Tibial nerve (tissue), 4 donors: ENCODE data around the gene EHD2. TPM values are rescaled to one million over a fixed set of nuclear protein-coding genes. Genes with fewer than 3 reads are reported as not detected.
"Not testable (repeated sequence)": the region's sequence is repeated elsewhere in the genome, so short reads cannot be mapped to it uniquely, and the experiment has no call there.

Experiments used
- DNase-seq, 2 donors: peaks; one replicate each; pipeline ENCODE4 v3.0.0-alpha.2; 2019; ENCODE audit warnings: low spot score in 2 of 2
- H3K27ac ChIP-seq, 4 donors: fragments of 200-600 bp; sonication (generic) in 3 of 4; one replicate each; pipeline ENCODE4 v1.5.1; 2017 to 2019; ENCODE audit warnings: mild to moderate bottlenecking in 1 of 4
- H3K27me3 ChIP-seq, 2 donors: fragments of 200-600 bp; sonication (generic) in 1 of 2; one replicate each; pipeline versions ENCODE4 v1.5.1 to v1.6.0; 2017 to 2019
- H3K36me3 ChIP-seq, 3 donors: fragments of 200-600 bp; sonication (generic); one replicate each; pipeline ENCODE4 v1.5.1; 2018 to 2019
- H3K4me1 ChIP-seq, 4 donors: fragments of 200-600 bp; sonication (generic) in 3 of 4; one replicate each; pipeline ENCODE4 v1.5.1; 2017 to 2019
- H3K4me3 ChIP-seq, 4 donors: fragments of 200-600 bp; sonication (generic) in 3 of 4; one replicate each; pipeline ENCODE4 v1.5.1; 2017 to 2019; ENCODE audit warnings: mild to moderate bottlenecking in 1 of 4, moderate library complexity in 1 of 4
- H3K9me3 ChIP-seq, 4 donors: fragments of 200-600 bp; sonication (generic) in 3 of 4; one replicate each; pipeline ENCODE4 v1.5.1; 2017 to 2019
- EP300 ChIP-seq, 2 donors: sonication (generic); formaldehyde crosslinking; IDR thresholded peaks; one replicate each; pipeline ENCODE4 v1.6.1; 2017; ENCODE audit warnings: antibody characterized with exemption in 2 of 2, mild to moderate bottlenecking in 1 of 2
- POLR2A ChIP-seq, 2 donors: fragments of 450-650 bp; IDR thresholded peaks; one replicate each; pipeline ENCODE4 v1.6.1; 2017; ENCODE audit warnings: antibody characterized with exemption in 2 of 2, mild to moderate bottlenecking in 2 of 2, moderate library complexity in 2 of 2
- WGBS, 2 donors: methylation state at CpG; one replicate each; pipeline ENCODE4 v1.1.5; 2018; 5-methylcytosine and 5-hydroxymethylcytosine counted together
- total RNA-seq, 4 donors: library from RNA; depleted of rRNA; stranded (reverse); fragments of >200 nt; gene quantifications; one replicate each; pipeline ENCODE4 v1.1.0, GENCODE V29; 2016
- TF ChIP-seq, protein P1 (sequence below), 5 experiments: fragments of 200-600 bp in 3 of 5; fragments of 450-650 bp in 2 of 5; sonication (generic) in 3 of 5; IDR thresholded peaks; one replicate each; pipeline ENCODE4 v1.5.1; 2016 to 2019; ENCODE audit warnings: antibody characterized with exemption in 5 of 5, mild to moderate bottlenecking in 3 of 5, moderate library complexity in 2 of 5

The EHD2 gene
- total RNA-seq, 4 donors from 2014 or later = 128 to 196 (median 159) TPM

DNA sequence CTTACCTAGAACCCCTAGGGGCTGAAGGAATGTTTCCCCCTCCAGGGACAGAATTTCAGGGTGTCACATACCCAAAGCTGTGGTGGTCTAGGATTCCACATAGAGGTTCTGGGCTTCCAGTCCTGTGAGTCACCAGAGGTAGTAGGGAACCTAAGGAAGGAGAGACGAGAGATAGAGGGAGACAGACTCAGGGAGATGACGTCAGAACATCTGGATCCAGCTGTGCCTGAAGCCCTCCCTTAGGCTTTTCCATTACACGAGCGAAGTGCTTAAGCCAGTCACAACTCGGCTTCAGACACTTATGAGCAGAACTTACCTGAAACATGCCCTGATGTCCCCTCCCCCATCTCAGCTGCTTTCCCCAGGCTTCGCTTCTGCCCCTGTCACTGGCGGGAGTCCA, 53.4 kb downstream of the EHD2 start:
- TF ChIP-seq POLR2A (IDR thresholded peaks at IDR 0.05) (no peak), EP300 (IDR thresholded peaks at IDR 0.05) (no peak)
- TF ChIP-seq, protein P1, sequence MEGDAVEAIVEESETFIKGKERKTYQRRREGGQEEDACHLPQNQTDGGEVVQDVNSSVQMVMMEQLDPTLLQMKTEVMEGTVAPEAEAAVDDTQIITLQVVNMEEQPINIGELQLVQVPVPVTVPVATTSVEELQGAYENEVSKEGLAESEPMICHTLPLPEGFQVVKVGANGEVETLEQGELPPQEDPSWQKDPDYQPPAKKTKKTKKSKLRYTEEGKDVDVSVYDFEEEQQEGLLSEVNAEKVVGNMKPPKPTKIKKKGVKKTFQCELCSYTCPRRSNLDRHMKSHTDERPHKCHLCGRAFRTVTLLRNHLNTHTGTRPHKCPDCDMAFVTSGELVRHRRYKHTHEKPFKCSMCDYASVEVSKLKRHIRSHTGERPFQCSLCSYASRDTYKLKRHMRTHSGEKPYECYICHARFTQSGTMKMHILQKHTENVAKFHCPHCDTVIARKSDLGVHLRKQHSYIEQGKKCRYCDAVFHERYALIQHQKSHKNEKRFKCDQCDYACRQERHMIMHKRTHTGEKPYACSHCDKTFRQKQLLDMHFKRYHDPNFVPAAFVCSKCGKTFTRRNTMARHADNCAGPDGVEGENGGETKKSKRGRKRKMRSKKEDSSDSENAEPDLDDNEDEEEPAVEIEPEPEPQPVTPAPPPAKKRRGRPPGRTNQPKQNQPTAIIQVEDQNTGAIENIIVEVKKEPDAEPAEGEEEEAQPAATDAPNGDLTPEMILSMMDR (IDR thresholded peaks at IDR 0.05) = no peak
- 90 to 93% methylated on average over 7 of the region's 7 CpGs for WGBS, 2 donors

DNA sequence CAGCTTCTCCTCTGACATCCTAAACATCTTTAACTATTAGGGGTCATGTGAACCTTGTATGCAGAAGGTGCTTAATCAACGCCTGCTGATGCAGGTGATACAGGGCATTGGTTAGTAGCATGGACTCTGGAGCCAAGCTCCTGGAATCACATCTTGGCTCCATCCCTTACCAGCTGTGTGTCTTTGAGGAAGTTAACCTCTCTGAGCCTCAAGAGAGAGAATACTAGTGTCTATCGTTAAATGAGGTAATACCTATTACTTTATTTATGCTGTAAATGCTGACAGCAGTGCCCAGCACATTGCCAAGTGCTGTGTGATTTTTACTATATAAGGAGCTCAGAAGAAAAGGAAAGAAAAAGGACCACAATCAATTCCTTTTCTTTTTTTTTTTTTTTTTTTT, 54.1 kb downstream of the EHD2 start:
- Histone ChIP-seq H3K27ac (no peak overlapping the region), H3K4me3 (no peak overlapping the region), H3K9me3 (no peaks in the 10 kb centered on the region), H3K4me1 (peaks cover 0 to 18% (median 2%) of the 10 kb centered on the region in 4 donors), H3K36me3 (no peaks in the 10 kb centered on the region), H3K27me3 (no peaks in the 10 kb centered on the region)
- WGBS, 2 donors = 61 to 79% methylated on average over 2 of the region's 2 CpGs
- no peak for DNase-seq
- TF ChIP-seq, protein P1 (IDR thresholded peaks at IDR 0.05) = no peak
- TF ChIP-seq POLR2A (IDR thresholded peaks at IDR 0.05) (no peak), EP300 (IDR thresholded peaks at IDR 0.05) (no peak)

More for the DNA sequence above, 53.4 kb downstream of the EHD2 start:
- H3K27me3 ChIP-seq = no peaks in the 10 kb centered on the region
- no peak for DNase-seq
- no peaks in the 10 kb centered on the region for H3K9me3 ChIP-seq
- no peaks in the 10 kb centered on the region for H3K36me3 ChIP-seq
- H3K27ac ChIP-seq = peak overlapping the region in 1 of 4 donors; percentile 51
- no peak overlapping the region for H3K4me3 ChIP-seq
- peaks cover 0 to 18% (median 2%) of the 10 kb centered on the region in 4 donors for H3K4me1 ChIP-seq

DNA sequence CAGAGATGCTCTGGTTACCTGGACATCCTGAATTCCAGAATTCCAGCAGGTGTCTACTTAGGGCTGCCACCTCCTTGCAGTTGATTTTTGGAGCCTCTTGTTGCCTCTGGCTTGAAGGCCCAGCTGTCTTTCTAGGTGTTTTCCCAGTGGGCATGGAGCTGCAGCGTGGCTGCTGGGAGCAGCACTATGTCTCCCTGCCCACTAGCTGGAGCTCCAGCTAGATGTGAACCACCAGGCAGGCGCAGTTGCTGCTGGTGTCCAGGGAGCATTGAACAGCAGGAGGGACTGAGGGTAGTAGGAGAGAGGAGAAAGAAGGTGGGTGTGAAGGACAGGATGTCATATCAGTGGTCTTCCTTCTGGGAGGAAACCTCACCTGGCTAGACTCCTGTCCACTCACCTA, 55.4 kb downstream of the EHD2 start:
- DNase-seq = no peak
- H3K36me3 ChIP-seq = no peaks in the 10 kb centered on the region
- TF ChIP-seq EP300 (IDR thresholded peaks at IDR 0.05) = no peak
- TF ChIP-seq, protein P1 (IDR thresholded peaks at IDR 0.05) = no peak
- TF ChIP-seq POLR2A (IDR thresholded peaks at IDR 0.05) = no peak
- 71 to 94% methylated on average over 2 of the region's 2 CpGs for WGBS, 2 donors
- H3K4me3 ChIP-seq = no peak overlapping the region
- H3K9me3 ChIP-seq = no peaks in the 10 kb centered on the region
- H3K4me1 ChIP-seq = peaks cover 0 to 15% (median 2%) of the 10 kb centered on the region in 4 donors
- no peaks in the 10 kb centered on the region for H3K27me3 ChIP-seq
- H3K27ac ChIP-seq = no peak overlapping the region

DNA sequence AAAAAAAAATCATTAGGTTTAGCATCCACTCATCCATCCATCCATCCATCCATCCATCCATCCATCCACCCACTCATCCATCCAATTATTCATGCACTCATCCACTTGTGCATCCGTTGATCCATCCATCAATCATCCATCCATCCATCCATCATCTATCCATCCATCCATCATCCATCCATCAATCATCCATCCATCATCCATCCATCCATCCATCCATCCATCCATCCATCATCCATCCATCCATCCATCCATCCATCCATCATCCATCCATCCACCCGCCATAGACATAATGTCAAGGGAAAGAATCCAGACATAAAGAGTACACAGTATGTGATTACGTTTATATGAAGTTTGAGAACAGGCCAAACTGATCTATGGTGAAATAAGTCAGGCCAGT, 56.3 kb downstream of the EHD2 start:
- no peaks in the 10 kb centered on the region for H3K9me3 ChIP-seq
- no peak for TF ChIP-seq POLR2A (IDR thresholded peaks at IDR 0.05)
- TF ChIP-seq, protein P1 (IDR thresholded peaks at IDR 0.05) = no peak
- no peak for TF ChIP-seq EP300 (IDR thresholded peaks at IDR 0.05)
- H3K4me3 ChIP-seq = no peak overlapping the region
- 89 to 91% methylated on average over 3 of the region's 3 CpGs for WGBS, 2 donors
- no peak for DNase-seq
- H3K27ac ChIP-seq = no peak overlapping the region
- no peaks in the 10 kb centered on the region for H3K36me3 ChIP-seq
- no peaks in the 10 kb centered on the region for H3K27me3 ChIP-seq
- H3K4me1 ChIP-seq = peaks cover 0 to 24% (median 2%) of the 10 kb centered on the region in 4 donors

DNA sequence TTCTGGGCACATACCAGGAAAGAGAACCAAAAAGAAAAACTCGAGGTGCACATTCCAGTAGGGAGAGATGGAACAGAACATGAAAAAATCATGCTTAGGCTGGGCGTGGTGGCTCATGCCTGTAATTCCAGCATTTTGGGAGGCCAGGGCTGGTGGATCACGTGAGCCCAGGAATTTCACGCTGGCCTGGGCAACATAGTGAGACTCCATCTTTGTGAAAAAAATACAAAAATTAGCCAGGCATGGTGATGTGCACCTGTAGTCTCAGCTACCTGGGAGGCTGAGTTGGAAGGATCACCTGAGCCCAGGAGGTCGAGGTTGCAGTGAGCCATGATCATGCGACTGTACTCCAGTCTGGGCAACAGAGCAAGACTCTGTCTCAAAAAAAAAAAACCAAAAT, 58.1 kb downstream of the EHD2 start:
- 80 to 84% methylated on average over 6 of the region's 6 CpGs for WGBS, 2 donors
- Histone ChIP-seq H3K4me1 (peaks cover 0 to 16% (median 0%) of the 10 kb centered on the region in 4 donors), H3K27ac (peak overlapping the region in 2 of 4 donors; percentile 61 to 65)
- not testable (repeated sequence) for H3K9me3 ChIP-seq, H3K27me3 ChIP-seq, H3K36me3 ChIP-seq, H3K4me3 ChIP-seq, DNase-seq

DNA sequence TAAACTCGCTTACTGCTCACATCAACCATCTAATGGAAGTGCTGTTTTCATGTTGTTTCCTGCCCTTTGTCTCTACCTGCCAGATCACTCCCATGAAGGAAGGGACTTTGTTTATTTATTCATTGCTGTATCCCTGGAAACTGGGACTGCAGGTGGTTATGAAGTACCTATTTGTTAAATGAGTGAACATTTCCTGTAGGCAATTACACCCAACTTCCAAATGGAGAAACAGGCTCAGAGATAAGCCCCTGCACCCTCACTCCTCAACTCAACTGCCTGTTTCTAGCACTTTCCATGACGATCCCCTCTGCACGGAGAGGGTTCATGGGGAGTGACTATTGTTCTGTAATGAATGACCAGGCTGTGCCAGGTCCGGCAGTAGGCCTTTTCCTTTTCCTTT, 63.3 kb downstream of the EHD2 start:
- 50 to 58% methylated on average over 4 of the region's 4 CpGs for WGBS, 2 donors
- H3K4me1 ChIP-seq = peaks cover 0 to 56% (median 28%) of the 10 kb centered on the region in 4 donors
- no peaks in the 10 kb centered on the region for H3K9me3 ChIP-seq
- peak overlapping the region in 3 of 4 donors; percentile 98 to 100 (median 98) for H3K27ac ChIP-seq
- no peak overlapping the region for H3K4me3 ChIP-seq
- TF ChIP-seq EP300 (IDR thresholded peaks at IDR 0.05) (peak in 1 of 2 donors; percentile 20), POLR2A (IDR thresholded peaks at IDR 0.05) (no peak)
- TF ChIP-seq, protein P1 (IDR thresholded peaks at IDR 0.05) = no peak
- peaks cover 0 to 10% (median 0%) of the 10 kb centered on the region in 3 donors for H3K36me3 ChIP-seq
- no peak for DNase-seq
- no peaks in the 10 kb centered on the region for H3K27me3 ChIP-seq

DNA sequence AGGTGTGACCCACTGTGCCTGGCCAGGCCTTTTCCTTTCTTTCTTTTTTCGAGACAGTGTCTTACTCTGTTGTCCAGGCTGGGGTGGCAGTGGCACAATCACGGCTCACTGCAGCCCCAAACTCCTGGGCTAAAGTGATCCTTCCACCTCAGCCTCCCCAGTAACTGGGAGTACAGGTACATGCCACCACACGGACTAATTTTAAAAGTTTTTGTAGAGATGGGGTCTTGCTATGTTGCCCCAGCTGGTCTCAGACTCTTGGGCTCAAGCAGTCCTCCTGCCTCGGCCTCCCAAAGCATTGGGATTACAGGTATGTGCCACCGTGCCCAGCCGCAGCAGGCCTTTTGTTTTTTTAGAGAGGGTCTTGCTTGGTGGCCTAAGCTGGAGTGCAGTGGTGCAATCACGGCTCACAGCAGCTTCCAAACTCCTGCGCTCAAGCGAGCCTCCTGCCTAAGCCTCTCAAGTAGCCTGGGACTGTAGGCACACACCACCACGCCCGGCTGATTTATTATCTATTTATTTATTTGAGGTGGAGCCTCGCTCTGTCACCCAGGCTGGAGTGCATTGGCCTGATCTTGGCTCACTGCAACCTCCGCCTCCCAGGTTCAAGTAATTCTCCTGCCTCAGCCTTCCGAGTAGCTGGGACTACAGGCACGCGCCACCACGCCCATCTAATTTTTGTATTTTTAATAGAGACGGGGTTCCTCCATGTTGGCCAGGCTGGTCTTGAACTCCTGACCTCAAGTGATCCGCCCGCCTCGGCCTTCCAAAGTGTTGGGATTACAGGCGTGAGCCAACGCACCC, 64.2 kb downstream of the EHD2 start:
- DNase-seq, H3K9me3 ChIP-seq, H3K27me3 ChIP-seq: not testable (repeated sequence)
- peak overlapping the region; percentile 98 to 100 (median 98) for H3K27ac ChIP-seq
- WGBS, 2 donors = 61 to 69% methylated on average over 21 to 23 of the region's 23 CpGs
- H3K4me1 ChIP-seq = peaks cover 0 to 65% (median 34%) of the 10 kb centered on the region in 4 donors
- peak overlapping the region; percentile 88 to 99 (median 94) for H3K4me3 ChIP-seq
- peaks cover 0 to 16% (median 0%) of the 10 kb centered on the region in 3 donors for H3K36me3 ChIP-seq
